ENCODE results near the gene SUZ12. TPM values are rescaled to one million over a fixed set of nuclear protein-coding genes. Genes with fewer than 3 reads are reported as not detected.
"Not testable (repeated sequence)": the region's sequence is repeated elsewhere in the genome, so short reads cannot be mapped to it uniquely, and the experiment has no call there.

The SUZ12 gene
- total and polyA plus RNA-seq, 2 of the 4 experiments (the other 2 are of a cell fraction), result 12.2 to 12.3 TPM

DNA sequence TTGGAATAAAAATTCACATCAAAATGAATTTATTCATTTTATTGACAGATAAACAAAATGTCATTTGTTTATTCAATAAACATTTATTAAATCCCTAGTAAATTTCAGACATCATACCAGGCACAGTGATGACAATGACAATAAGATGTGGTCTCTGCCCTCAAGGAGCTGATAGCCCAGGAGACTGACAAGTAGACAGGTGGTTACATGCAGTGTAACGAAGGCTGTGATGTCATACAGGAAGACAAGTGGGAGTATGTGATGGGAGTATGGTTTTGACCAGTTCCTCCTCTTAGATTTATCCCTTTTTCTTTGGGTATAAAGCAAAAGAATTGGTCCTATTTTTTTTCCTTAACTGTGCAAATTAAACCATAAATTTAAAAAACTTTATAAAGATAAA is 97.0 kb downstream of the SUZ12 start:
- BruUV-seq (replicated peaks); in situ Hi-C loops (cut with MboI; ENCODE audit: low sequenced_read_pairs): not testable (repeated sequence)

DNA sequence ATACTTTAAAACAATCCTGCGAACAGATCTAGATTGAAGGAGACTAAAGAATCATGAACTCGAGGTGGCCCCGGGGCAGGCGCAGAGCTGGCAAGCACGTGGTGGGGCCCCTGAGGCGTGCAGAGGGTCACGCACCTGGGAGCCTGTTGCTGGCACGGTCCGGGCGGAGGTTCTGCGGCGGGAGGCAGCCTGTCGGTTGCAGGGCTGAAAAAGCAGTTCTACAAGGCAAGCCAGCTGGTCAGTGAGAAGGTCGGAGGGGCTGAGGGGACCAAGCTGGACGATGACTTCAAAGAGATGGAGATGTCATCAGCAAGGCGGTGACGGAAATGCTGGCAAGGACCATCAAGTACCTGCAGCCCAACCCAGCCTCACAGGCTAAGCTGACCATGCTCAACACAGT is 103.4 kb downstream of the SUZ12 start:
- H2AK5ac ChIP-seq (ENCODE audit: low read depth, low read length); H3K4me3 ChIP-seq (ENCODE audit: insufficient read depth, low read depth, low read length); H2AFZ ChIP-seq (replicated peaks; ENCODE audit: low read length, poor library complexity); H3K14ac ChIP-seq (replicated peaks; ENCODE audit: low read depth, low read length); POLR2A ChIA-PET (ENCODE audit: unreplicated experiment); H3K4me2 ChIP-seq (ENCODE audit: low read depth, low read length); H2BK15ac ChIP-seq (ENCODE audit: low read depth, low read length); H3K9ac ChIP-seq (ENCODE audit: low read depth, low read length); H2BK120ac ChIP-seq (ENCODE audit: low read depth, low read length); H3K27me3 ChIP-seq (ENCODE audit: control insufficient read depth, insufficient read depth, low read length); H4K91ac ChIP-seq (ENCODE audit: insufficient read depth, low read depth, low read length); intact Hi-C loops (cut with micrococcal nuclease); H4K5ac ChIP-seq (ENCODE audit: low read depth, low read length); H3K4me1 ChIP-seq (ENCODE audit: control insufficient read depth, insufficient read depth, low read length); H2BK5ac ChIP-seq (ENCODE audit: low read depth, low read length, poor library complexity, severe bottlenecking); DNase-seq; H3K56ac ChIP-seq (ENCODE audit: extremely low read depth, insufficient read depth, low read length); in situ Hi-C loops (cut with MboI; ENCODE audit: low sequenced_read_pairs); H2BK20ac ChIP-seq (ENCODE audit: low read depth, low read length); H2AK9ac ChIP-seq (replicated peaks; ENCODE audit: low read depth, low read length, poor library complexity); H3K27ac ChIP-seq (ENCODE audit: insufficient read depth, low read length); H3K23ac ChIP-seq (ENCODE audit: low read depth, low read length); H3K4ac ChIP-seq (ENCODE audit: low read depth, low read length); H3K18ac ChIP-seq (ENCODE audit: low read depth, low read length); H4K20me1 ChIP-seq (ENCODE audit: insufficient read depth, low read length); CTCF ChIA-PET; H3K9me1 ChIP-seq (ENCODE audit: insufficient read depth, low read length); ATAC-seq (ENCODE audit: low read depth); H3K79me1 ChIP-seq (ENCODE audit: low read depth in 1 of 2, low read length in 2 of 2); dilution Hi-C loops (cut with HindIII; ENCODE audit: low sequenced_read_pairs, unreplicated experiment); BruUV-seq (replicated peaks); H4K8ac ChIP-seq (ENCODE audit: low read depth in 2 of 2, low read length in 2 of 2); H3K9me3 ChIP-seq (ENCODE audit: control insufficient read depth, insufficient read depth, low read length): not testable (repeated sequence)
- WGBS, 2 experiments (ENCODE audit: extremely low coverage in 2 of 2, insufficient read length in 1 of 2), result 93% methylated on average over 7 of the region's 17 CpGs; no CpG with 5 or more reads in 1 of the 2 experiments
- peaks cover 24% of the 10 kb centered on the region for H3K36me3 ChIP-seq (ENCODE audit: control insufficient read depth, insufficient read depth, low read length)

More for the DNA sequence above, 97.0 kb downstream of the SUZ12 start:
- H3K56ac ChIP-seq (ENCODE audit: extremely low read depth, insufficient read depth, low read length); H4K5ac ChIP-seq (ENCODE audit: low read depth, low read length); H3K14ac ChIP-seq (replicated peaks; ENCODE audit: low read depth, low read length); H2AK9ac ChIP-seq (replicated peaks; ENCODE audit: low read depth, low read length, poor library complexity); H3K4me3 ChIP-seq (ENCODE audit: insufficient read depth, low read depth, low read length); H2BK20ac ChIP-seq (ENCODE audit: low read depth, low read length); dilution Hi-C loops (cut with HindIII; ENCODE audit: low sequenced_read_pairs, unreplicated experiment); H2BK5ac ChIP-seq (ENCODE audit: low read depth, low read length, poor library complexity, severe bottlenecking); H3K4me2 ChIP-seq (ENCODE audit: low read depth, low read length); ATAC-seq (ENCODE audit: low read depth); H4K8ac ChIP-seq (ENCODE audit: low read depth in 2 of 2, low read length in 2 of 2); H3K18ac ChIP-seq (ENCODE audit: low read depth, low read length); H4K91ac ChIP-seq (ENCODE audit: insufficient read depth, low read depth, low read length); H3K9me3 ChIP-seq (ENCODE audit: control insufficient read depth, insufficient read depth, low read length); H3K27ac ChIP-seq (ENCODE audit: insufficient read depth, low read length); H3K23ac ChIP-seq (ENCODE audit: low read depth, low read length); H2BK120ac ChIP-seq (ENCODE audit: low read depth, low read length); H3K4ac ChIP-seq (ENCODE audit: low read depth, low read length); H2AK5ac ChIP-seq (ENCODE audit: low read depth, low read length); H3K79me1 ChIP-seq (ENCODE audit: low read depth in 1 of 2, low read length in 2 of 2); H2AFZ ChIP-seq (replicated peaks; ENCODE audit: low read length, poor library complexity); intact Hi-C loops (cut with micrococcal nuclease); H3K9ac ChIP-seq (ENCODE audit: low read depth, low read length); H3K9me1 ChIP-seq (ENCODE audit: insufficient read depth, low read length); H3K27me3 ChIP-seq (ENCODE audit: control insufficient read depth, insufficient read depth, low read length); H4K20me1 ChIP-seq (ENCODE audit: insufficient read depth, low read length); H2BK15ac ChIP-seq (ENCODE audit: low read depth, low read length); DNase-seq; H3K4me1 ChIP-seq (ENCODE audit: control insufficient read depth, insufficient read depth, low read length): not testable (repeated sequence)
- POLR2A ChIA-PET (ENCODE audit: unreplicated experiment), result interaction anchor here (0.6 kb wide), 1 partner anchor 27 kb away, joined by 4 read pairs; the partner anchor contains the start of gene LRRC37B
- CTCF ChIA-PET, result interaction anchor here (0.7 kb wide), 1 partner anchor 964 kb away, joined by 3 read pairs; no protein-coding TSS in a partner anchor
- no CpG with 5 or more reads among the region's 1 CpG for WGBS, 2 experiments (ENCODE audit: extremely low coverage in 2 of 2, insufficient read length in 1 of 2)
- peaks cover 14% of the 10 kb centered on the region for H3K36me3 ChIP-seq (ENCODE audit: control insufficient read depth, insufficient read depth, low read length)

All from IMR-90 (cell line).